GM19372 (cell line): ENCODE results near the gene TMEM145.

Source experiments
- ATAC-seq: cut with Tn5 transposase; IDR thresholded peaks from one replicate; pipeline ENCODE4 v1.9.1; 2021; ENCODE audit warnings: mild to moderate bottlenecking, low read depth, moderate library complexity; ENCODE audit not compliant: unreplicated experiment

TMEM145 gene

DNA sequence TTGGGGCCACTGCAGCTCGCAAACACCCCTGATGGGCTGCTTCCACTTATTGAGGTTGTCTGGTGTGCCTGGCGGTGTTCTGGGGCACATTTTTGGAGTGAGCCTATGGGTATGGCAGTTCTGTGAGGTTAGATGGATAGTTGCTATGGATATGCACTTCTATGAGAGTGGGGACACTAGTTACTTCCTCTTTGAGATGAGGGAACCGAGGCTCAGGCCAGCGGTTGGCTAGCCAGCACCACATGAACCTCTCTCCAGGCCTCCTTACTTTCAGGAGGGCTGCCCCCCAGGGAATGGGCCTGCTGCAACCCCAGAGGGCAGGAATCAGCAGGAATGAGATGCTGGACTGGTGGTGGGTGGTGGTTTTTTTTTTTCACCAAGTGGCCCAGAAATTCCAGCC, 24.7 kb upstream of the TMEM145 start:
- ATAC-seq, result no peak

GRCh38 chr19:42288881-42289555, 24.1 kb upstream of the TMEM145 start:
- ATAC-seq, result no peak

GRCh38 chr19:42289556-42290041, 23.5 kb upstream of the TMEM145 start:
- ATAC-seq, result no peak

GRCh38 chr19:42290136-42290522, 23.0 kb upstream of the TMEM145 start:
- ATAC-seq, result no peak

- ATAC-seq, result no peak
Observed at GRCh38 chr19:42290523-42291434, 22.3 kb upstream of the TMEM145 start.

GRCh38 chr19:42291435-42291810, 21.7 kb upstream of the TMEM145 start:
- ATAC-seq, result no peak

GRCh38 chr19:42292042-42292960, 20.8 kb upstream of the TMEM145 start:
- ATAC-seq, result no peak

GRCh38 chr19:42292963-42293362, 20.1 kb upstream of the TMEM145 start:
- no peak for ATAC-seq

GRCh38 chr19:42293540-42293939, 19.6 kb upstream of the TMEM145 start:
- no peak for ATAC-seq

GRCh38 chr19:42293948-42294347, 19.2 kb upstream of the TMEM145 start:
- ATAC-seq, result no peak

- ATAC-seq, result no peak
Observed at GRCh38 chr19:42294471-42295137, 18.5 kb upstream of the TMEM145 start.

GRCh38 chr19:42295342-42295741, 17.8 kb upstream of the TMEM145 start:
- ATAC-seq, result no peak

DNA sequence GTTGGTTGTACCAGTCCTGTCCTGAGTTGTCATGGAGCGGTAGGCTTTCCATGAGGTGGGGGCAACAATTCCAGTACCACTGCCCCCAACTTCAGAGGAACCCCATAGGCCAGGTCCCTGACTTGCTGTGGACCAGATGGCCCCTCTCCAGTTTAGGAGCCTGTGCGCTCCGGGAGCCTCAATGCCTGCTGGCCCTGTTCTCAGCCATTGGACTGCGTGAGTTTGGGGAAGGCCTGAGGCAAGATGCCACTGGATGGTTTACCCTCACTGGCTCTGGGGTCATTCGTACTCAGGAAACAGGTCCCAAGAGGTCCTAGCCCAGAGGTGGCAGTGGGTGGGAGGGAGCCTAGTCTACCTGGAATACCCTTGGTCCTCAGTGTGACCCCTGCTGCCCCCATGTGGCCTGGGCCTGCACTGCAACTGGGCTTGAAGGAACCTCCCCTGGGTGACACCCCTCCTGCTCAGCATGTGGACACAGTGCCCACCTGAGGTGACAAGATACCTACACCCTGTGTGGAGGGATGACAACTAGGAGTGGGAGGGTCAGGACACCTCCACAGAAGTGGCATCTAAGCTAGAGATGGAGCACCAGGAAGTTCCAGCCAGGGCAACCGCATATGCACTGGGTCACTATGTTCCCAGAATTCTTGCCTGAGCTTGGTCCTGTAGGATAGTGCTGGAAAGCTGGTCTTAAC, 17.1 kb upstream of the TMEM145 start:
- no peak for ATAC-seq

- ATAC-seq, result no peak
Observed at GRCh38 chr19:42297039-42297438, 16.1 kb upstream of the TMEM145 start.

- peak; percentile 21 for ATAC-seq
Observed at GRCh38 chr19:42301646-42302203, 11.4 kb upstream of the TMEM145 start, which contains the start of gene PRR19. Gene PRR19, plus strand, starts transcription at chr19:42302132. Its CDS starts 7,453 bp downstream, at chr19:42309585.

GRCh38 chr19:42303101-42303464, 10.0 kb upstream of the TMEM145 start:
- no peak for ATAC-seq

DNA sequence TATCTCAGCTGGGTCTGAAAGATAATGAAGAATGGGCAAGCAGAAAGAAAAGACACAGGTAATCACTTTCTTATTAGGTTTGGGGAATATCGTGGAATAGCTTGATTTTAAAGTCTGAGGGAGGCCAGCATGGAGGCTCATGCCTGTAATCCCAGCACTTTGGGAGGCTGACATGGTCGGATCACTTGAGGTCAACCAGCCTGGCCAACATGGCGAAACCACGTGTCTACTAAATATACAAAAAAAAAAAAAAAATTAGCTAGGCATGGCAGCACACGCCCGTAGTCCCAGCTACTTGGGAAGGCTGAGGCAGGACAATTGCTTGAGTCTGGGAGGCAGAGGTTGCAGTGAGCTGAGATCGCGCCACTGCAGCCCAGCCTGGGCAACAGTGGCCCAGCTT, 9.2 kb upstream of the TMEM145 start:
- no peak for ATAC-seq

- ATAC-seq, result no peak
Observed at GRCh38 chr19:42306646-42307045, 6.5 kb upstream of the TMEM145 start.

GRCh38 chr19:42309686-42310085, 3.4 kb upstream of the TMEM145 start:
- ATAC-seq, result no peak
